HL-60 (cell line): ENCODE results near the gene MYO3B.

Experiments
- DNase-seq, 2 experiments: peaks; one replicate each; pipeline ENCODE4 v3.0.0-alpha.2; 2010 to 2020; ENCODE audit warnings: low read depth in 1 of 2, low spot score in 1 of 2
- H3K27ac ChIP-seq: fragments of 250-450 bp; sonication (Bioruptor Pico); replicated peaks from 2 replicates; pipeline ENCODE4 v1.5.1; 2020; ENCODE audit warnings: mild to moderate bottlenecking, moderate library complexity
- H3K27me3 ChIP-seq: fragments of 250-450 bp; sonication (Bioruptor Pico); 2 replicates; pipeline ENCODE4 v1.5.1; 2021; ENCODE audit warnings: mild to moderate bottlenecking, moderate library complexity; ENCODE audit not compliant: insufficient read depth, poor library complexity, severe bottlenecking
- H3K4me3 ChIP-seq: replicated peaks from 2 replicates; pipeline ENCODE4 v1.5.1; 2011; ENCODE audit warnings: mild to moderate bottlenecking, control low read depth, low read length; ENCODE audit not compliant: insufficient read depth
- GABPA ChIP-seq: IDR thresholded peaks from 2 replicates; pipeline ENCODE4 v1.6.1; 2012; ENCODE audit warnings: low read depth
- POLR2AphosphoS5 ChIP-seq: IDR thresholded peaks from 2 replicates; pipeline ENCODE4 v1.6.1; 2012; ENCODE audit warnings: low read depth
- SPI1 ChIP-seq: IDR thresholded peaks from 2 replicates; pipeline ENCODE4 v1.6.1; 2012; ENCODE audit warnings: low read depth, mild to moderate bottlenecking, borderline replicate concordance
- TF ChIP-seq, protein P1 (sequence below): IDR thresholded peaks from 2 replicates; pipeline ENCODE4 v1.6.1; 2012; ENCODE audit warnings: low read depth; ENCODE audit not compliant: insufficient replicate concordance
- TF ChIP-seq, protein P2 (sequence below): IDR thresholded peaks from one replicate; pipeline ENCODE4 v1.5.1; 2011; ENCODE audit warnings: low read length, control low read depth, inconsistent platforms; ENCODE audit not compliant: insufficient read depth

MYO3B gene

DNA sequence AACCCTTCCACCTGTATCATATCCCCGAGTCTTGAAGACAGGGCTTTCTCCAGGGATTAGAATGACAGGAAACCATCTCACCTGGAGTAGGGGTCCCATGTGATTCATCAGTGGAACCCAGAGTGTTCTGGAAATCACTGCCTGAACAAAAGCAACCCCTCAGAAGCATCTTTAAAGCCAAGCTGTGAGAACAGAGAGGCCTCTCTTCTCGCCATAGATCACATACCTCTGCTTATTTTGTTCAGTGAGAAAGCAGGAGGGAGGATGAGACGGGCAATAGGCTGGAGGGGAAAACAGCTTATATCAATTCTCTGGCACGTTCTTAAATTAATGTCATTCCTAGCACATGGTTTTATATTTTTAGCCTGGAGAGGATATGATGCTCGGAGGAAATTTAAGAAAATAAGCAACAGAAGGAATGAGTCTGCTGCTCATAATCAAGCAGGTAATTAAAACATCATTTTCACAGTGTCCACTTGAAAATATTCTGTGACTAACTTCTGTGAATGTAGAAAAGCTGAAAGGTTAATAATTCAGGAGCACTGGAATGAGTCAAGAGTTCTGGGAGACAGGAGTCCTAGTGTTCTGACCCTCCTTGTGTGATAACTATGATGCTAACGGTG is 323.6 kb downstream of the MYO3B start:
- Histone ChIP-seq H3K27ac (no peak overlapping the region), H3K4me3 (no peak overlapping the region), H3K27me3 (peaks cover 8% of the 10 kb centered on the region)
- no peak for DNase-seq
- TF ChIP-seq GABPA (no peak), SPI1 (no peak), POLR2AphosphoS5 (no peak)
- TF ChIP-seq, protein P1, sequence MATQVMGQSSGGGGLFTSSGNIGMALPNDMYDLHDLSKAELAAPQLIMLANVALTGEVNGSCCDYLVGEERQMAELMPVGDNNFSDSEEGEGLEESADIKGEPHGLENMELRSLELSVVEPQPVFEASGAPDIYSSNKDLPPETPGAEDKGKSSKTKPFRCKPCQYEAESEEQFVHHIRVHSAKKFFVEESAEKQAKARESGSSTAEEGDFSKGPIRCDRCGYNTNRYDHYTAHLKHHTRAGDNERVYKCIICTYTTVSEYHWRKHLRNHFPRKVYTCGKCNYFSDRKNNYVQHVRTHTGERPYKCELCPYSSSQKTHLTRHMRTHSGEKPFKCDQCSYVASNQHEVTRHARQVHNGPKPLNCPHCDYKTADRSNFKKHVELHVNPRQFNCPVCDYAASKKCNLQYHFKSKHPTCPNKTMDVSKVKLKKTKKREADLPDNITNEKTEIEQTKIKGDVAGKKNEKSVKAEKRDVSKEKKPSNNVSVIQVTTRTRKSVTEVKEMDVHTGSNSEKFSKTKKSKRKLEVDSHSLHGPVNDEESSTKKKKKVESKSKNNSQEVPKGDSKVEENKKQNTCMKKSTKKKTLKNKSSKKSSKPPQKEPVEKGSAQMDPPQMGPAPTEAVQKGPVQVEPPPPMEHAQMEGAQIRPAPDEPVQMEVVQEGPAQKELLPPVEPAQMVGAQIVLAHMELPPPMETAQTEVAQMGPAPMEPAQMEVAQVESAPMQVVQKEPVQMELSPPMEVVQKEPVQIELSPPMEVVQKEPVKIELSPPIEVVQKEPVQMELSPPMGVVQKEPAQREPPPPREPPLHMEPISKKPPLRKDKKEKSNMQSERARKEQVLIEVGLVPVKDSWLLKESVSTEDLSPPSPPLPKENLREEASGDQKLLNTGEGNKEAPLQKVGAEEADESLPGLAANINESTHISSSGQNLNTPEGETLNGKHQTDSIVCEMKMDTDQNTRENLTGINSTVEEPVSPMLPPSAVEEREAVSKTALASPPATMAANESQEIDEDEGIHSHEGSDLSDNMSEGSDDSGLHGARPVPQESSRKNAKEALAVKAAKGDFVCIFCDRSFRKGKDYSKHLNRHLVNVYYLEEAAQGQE, result no peak
- TF ChIP-seq, protein P2, sequence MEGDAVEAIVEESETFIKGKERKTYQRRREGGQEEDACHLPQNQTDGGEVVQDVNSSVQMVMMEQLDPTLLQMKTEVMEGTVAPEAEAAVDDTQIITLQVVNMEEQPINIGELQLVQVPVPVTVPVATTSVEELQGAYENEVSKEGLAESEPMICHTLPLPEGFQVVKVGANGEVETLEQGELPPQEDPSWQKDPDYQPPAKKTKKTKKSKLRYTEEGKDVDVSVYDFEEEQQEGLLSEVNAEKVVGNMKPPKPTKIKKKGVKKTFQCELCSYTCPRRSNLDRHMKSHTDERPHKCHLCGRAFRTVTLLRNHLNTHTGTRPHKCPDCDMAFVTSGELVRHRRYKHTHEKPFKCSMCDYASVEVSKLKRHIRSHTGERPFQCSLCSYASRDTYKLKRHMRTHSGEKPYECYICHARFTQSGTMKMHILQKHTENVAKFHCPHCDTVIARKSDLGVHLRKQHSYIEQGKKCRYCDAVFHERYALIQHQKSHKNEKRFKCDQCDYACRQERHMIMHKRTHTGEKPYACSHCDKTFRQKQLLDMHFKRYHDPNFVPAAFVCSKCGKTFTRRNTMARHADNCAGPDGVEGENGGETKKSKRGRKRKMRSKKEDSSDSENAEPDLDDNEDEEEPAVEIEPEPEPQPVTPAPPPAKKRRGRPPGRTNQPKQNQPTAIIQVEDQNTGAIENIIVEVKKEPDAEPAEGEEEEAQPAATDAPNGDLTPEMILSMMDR, result no peak

DNA sequence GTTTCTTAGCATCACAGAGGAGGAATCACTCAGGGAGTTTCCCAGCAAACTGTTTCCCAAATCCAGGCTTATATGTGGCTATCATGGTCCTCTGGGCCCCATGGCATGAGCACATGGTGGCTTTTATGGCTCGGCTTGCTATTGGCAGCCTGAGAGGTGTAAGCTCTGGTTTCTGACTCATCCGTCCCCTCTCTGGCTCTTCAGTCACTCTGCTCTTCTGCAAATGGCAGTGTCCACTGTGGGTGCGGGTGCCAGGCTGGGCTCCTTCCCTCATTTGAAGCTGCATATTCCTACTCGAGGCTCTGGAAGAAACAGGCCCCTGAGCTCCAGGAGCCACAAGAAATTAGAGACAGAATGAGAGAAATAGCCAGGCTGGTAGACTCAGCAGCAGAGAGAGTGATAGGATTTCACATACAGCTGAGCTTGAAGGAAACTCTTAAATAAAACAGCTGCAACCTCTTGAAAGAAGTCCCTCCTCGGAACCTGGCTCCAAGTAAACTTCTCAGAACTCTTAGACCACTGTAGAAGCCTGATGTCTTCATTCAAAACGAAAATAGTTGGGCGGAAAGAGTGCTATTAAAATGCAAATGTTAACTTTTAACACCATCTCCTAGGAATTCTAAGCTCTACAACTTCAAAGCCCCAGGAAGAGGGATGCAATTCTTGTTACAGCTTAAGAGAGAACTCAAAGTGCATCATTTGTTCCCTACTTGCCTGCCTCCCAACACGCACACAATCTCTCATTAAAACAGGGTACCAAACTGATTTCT is 324.6 kb downstream of the MYO3B start:
- TF ChIP-seq, protein P1, result no peak
- TF ChIP-seq, protein P2, result no peak
- TF ChIP-seq GABPA, result no peak
- no peak overlapping the region for H3K27ac ChIP-seq
- peaks cover 12% of the 10 kb centered on the region for H3K27me3 ChIP-seq
- no peak overlapping the region for H3K4me3 ChIP-seq
- no peak for DNase-seq

DNA sequence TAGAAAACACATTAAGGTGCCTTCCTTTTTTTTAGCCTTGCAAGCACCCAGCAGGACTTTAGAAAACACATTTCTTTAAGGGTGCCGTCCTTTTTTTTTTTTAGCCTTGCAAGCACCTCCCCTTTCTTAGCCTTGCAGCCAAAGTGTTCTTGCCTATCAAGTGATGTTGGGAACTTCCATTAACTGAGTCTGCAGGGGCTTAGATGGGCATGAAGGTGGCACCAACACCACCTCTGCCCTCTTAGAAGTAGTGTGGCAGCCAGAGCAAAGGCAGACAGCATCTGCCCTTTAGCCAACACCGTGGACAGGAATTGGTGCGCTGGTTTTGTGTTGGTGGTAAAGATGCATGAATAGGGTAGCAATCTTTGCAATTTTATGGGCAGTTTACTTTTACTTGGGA is 325.6 kb downstream of the MYO3B start:
- no peak for DNase-seq
- no peak overlapping the region for H3K4me3 ChIP-seq
- TF ChIP-seq, protein P2, result no peak
- no peak for TF ChIP-seq SPI1
- TF ChIP-seq POLR2AphosphoS5, result no peak
- TF ChIP-seq GABPA, result no peak
- TF ChIP-seq, protein P1, result no peak
- H3K27ac ChIP-seq, result no peak overlapping the region
- H3K27me3 ChIP-seq, result peaks cover 12% of the 10 kb centered on the region
